Fibroblast of villous mesenchyme (primary cell): Measurements from ENCODE around the gene CCDC9. TPM values are rescaled to one million over a fixed set of nuclear protein-coding genes. Genes with fewer than 3 reads are reported as not detected.

ENCODE experiments used
- DNase-seq: peaks from one replicate; pipeline ENCODE4 v3.0.0-alpha.2; 2010; ENCODE audit warnings: low read depth
- H3K4me3 ChIP-seq: 2 replicates; pipeline ENCODE4 v1.5.1; 2011; ENCODE audit warnings: low read depth, mild to moderate bottlenecking, low read length
- total RNA-seq: library from RNA; depleted of rRNA; stranded (reverse); fragments of >200 nt; gene quantifications from 2 replicates; pipeline ENCODE4 v1.2.3, GENCODE V29; 2012
- TF ChIP-seq, protein P1 (sequence below): IDR thresholded peaks from 2 replicates; pipeline ENCODE4 v1.5.1; 2012; ENCODE audit warnings: low read depth, mild to moderate bottlenecking, low read length; ENCODE audit not compliant: insufficient read depth

The CCDC9 gene
- total RNA-seq, 1 donor = 7.3 TPM

DNA sequence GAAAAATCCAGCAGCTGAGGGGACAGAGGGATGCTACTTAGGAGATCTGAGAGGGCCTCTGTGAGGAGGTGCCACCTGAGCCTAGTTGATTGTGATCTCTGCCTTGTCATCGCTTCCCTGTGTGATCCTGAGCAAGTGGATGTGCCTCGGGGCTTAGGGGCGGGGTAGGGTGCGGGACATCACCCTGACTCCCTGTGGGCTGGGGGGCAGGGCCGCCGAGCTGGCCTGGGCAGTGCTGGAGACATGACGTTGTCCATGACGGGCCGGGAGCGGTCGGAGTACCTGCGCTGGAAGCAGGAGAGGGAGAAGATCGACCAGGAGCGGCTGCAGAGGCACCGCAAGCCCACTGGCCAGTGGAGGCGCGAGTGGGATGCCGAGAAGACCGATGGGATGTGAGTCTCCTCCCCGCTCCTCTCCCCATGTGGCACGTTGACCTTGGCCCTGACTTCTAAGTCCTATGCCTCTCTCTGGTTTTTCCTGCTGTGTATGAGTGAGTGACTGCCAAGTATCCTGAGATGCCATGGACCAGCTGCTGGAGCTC, 10.1 kb downstream of the CCDC9 start:
- TF ChIP-seq, protein P1, sequence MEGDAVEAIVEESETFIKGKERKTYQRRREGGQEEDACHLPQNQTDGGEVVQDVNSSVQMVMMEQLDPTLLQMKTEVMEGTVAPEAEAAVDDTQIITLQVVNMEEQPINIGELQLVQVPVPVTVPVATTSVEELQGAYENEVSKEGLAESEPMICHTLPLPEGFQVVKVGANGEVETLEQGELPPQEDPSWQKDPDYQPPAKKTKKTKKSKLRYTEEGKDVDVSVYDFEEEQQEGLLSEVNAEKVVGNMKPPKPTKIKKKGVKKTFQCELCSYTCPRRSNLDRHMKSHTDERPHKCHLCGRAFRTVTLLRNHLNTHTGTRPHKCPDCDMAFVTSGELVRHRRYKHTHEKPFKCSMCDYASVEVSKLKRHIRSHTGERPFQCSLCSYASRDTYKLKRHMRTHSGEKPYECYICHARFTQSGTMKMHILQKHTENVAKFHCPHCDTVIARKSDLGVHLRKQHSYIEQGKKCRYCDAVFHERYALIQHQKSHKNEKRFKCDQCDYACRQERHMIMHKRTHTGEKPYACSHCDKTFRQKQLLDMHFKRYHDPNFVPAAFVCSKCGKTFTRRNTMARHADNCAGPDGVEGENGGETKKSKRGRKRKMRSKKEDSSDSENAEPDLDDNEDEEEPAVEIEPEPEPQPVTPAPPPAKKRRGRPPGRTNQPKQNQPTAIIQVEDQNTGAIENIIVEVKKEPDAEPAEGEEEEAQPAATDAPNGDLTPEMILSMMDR = no peak
- DNase-seq = no peak
- H3K4me3 ChIP-seq = no peak overlapping the region

DNA sequence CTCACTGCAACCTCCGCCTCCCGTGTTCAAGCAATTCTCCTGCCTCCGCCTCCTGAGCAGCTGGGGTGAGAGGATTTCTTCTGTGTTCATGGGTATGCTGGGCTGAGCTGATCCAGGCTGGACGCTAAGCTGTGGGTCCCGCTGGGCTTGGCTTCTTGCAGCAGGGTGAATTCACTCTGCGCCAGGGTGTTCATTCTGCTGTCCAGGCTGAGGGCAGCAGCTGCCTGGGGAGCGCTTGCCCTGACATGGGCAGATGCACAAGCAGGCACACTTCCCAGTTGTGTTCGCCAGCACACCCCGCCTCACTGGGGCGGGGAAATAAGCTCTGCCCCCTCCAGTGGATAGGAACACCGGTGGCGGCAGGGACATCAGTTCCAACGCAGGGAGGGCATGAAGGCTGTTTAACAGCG, 11.0 kb downstream of the CCDC9 start:
- TF ChIP-seq, protein P1 = no peak
- DNase-seq = no peak
- no peak overlapping the region for H3K4me3 ChIP-seq

DNA sequence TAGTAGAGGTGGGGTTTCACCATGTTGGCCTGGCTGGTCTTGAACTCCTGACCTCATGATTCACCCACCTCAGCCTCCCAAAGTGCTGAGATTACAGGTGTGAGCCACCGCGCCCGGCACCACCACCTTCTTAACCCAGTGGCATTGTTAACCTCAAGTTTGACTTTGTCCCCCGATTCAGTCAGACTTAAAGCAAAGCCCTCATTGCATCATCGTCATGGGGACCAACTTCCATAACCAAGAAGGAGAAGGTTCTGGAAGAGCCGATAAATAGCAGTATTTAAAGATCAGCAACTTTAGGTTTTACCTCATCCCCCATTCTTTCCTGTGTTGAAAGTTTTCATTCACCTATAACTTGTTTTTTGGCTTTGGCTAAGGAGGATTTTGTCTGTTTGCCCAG, 11.7 kb downstream of the CCDC9 start:
- no peak overlapping the region for H3K4me3 ChIP-seq
- TF ChIP-seq, protein P1 = no peak
- DNase-seq = no peak

DNA sequence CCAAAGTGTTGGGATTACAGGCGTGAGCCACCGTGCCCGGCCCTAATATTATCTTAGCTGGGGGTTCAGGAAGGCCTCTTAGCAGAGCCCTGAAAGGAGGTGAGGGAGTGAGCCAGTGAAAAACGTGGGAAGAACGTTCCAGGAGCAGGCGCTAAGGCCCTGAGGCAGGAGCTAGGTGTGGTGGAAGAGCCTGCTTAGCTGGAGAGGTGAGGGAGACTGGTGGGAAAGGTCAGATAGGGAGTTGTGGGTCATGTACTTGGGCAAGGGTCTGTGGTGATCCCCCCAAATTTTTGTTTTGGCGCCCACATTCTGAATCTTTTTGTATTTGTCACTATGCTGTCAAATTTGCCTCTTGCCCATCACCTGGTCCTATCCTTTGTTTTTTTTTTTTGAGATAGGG, 13.3 kb downstream of the CCDC9 start:
- TF ChIP-seq, protein P1 = no peak
- DNase-seq = no peak
- H3K4me3 ChIP-seq = no peak overlapping the region

DNA sequence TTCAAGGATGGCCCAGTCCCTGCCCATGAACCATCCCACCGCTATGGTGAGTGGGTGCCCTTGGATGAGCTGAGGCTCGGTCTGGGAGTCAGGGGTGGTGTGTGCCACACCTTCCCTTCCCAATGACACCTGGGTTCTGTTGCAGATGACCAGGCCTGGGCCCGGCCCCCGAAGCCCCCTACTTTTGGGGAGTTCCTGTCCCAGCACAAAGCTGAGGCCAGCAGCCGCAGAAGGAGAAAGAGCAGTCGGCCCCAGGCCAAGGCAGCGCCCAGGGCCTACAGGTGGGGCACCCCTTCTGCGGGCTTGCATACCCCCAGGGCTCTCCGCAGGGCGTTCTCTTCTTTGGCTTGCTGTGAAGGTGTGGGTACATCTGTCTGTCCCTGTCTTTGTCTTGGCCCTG, 14.1 kb downstream of the CCDC9 start:
- H3K4me3 ChIP-seq = no peak overlapping the region
- no peak for DNase-seq
- TF ChIP-seq, protein P1 = no peak

DNA sequence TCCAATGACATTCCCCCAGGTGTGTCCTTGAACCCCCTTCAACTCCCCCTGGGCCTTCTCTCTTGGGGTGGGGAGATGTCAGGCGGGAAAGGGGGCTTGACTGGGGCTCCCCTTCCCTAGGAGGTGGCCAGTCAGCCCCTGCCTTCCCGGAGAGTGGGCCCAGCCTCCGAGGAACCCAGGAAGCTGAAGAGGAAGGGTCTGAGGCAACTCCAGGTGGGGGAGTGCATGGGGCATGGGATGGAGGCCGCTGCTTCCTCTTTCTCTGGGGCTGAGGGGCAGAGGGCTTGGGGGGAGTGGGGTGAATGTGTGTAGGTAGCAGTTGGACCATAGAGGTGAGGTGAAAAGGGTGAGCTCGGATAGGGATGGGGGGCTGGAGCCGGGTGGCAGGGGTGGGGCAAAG, 15.6 kb downstream of the CCDC9 start:
- TF ChIP-seq, protein P1 = no peak

More for the DNA sequence above, 15.6 kb downstream of the CCDC9 start:
- no peak for DNase-seq
- no peak overlapping the region for H3K4me3 ChIP-seq
